NCI-H2171 (cell line): Measurements from ENCODE around the gene CDK13.

Experiments
- DNase-seq: peaks from one replicate; lab custom pipeline; 2025; lab: John Stamatoyannopoulos, UW

Gene CDK13

GRCh38 chr7:40008223-40008815 lies 58.3 kb downstream of the CDK13 start:
- DNase-seq, result no peak

DNA sequence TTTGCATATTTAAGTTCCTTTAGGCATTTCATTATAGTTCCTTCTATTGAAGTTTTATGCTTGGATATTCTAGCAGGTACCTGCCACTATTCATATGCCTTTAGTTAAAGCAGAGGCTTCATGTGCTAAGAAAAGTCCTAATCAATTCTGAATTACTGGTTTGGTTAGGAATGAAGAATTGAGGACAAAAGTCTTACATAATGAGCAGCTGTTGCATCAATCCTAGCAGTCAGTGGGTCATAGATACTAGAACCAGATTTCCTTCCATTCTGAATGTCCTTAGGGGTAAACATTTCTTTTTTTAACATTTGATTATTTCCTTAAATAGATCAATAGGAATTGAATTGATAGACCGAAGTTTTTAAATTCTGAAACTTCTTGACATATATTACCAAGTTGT lies 59.2 kb downstream of the CDK13 start:
- no peak for DNase-seq

GRCh38 chr7:40014376-40014775 lies 64.3 kb downstream of the CDK13 start:
- no peak for DNase-seq

DNA sequence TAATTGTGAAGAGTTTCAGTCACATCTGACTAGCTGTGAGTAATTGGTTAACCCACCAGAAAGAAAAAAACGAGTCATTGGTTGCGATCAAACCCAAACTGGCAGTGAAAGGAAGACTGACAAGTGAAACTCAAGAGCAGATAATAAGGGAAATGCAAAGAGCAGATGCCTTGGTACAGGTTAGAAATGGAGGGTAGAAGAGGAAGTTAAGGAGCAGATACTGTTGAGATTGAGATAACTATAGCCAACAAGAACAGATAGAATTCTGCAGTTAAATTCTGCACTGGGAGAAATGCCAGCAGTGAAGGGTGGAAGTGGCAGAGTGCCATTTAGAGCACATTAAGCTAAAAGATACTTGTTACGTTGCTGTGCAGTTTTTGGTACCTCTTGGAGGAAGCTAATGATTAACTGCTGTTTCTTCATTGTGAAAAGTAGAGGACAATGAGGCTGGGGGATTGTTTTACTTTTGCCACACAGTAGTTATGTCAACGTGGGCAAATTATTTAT lies 65.8 kb downstream of the CDK13 start:
- no peak for DNase-seq

DNA sequence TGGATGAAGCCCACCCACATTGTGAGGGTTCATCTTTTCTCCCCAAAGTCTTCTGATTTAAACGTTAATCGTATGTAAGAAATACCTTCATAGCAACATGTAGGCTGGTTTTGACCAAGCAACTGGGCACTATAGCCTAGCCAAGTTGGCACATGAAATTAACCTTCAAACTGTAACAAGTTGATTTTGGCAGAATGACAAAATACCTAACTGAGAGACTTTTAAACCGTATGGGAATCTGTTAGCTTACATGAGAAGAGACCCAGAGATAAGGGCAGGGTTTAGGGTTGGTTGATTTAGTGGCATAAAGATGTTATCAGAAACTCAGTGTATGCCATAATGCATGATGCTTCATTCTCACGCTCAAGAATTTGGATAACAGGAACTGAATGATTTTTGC lies 69.5 kb downstream of the CDK13 start:
- DNase-seq, result no peak

DNA sequence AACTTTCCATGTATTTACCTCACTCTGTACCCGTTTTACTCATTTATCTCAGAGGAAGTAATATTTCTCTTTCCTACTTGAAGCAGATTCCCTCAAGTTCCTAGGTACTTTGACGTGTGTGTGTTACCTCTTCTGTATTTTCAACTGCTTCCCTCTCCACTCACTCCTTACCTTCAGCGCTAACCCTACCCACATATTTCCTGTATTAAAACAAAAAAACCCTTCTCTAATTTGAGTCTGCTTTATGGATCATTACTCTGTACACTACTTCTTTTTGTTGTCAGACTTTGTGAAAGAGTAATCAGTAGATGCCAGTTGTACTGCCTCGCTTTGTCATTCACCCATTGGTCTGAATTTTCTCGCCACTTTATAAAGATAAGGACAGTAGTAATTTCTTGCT lies 74.0 kb downstream of the CDK13 start:
- DNase-seq, result no peak

GRCh38 chr7:40024841-40025240 lies 74.8 kb downstream of the CDK13 start:
- DNase-seq, result no peak

DNA sequence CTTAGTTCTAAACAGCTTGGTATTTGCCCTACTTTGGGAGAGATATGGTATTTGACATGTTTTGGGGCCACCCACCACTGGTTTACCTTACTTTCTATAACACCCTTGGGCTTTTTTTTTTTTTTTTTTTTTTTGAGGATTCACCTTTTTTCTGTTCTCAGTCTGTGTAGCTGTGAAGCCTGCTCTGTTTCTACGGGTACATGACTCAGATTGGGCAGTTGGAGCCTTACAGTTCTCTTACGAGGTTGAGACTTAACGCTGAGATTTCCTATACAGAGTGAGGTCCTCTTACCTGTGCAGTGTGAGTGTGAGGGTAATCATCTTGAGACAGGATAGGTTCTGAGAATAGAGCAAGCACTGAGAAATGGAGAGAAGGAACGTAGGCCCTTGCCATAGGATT lies 77.5 kb downstream of the CDK13 start:
- DNase-seq, result no peak

- no peak for DNase-seq
Measured at GRCh38 chr7:40033826-40034225, 83.8 kb downstream of the CDK13 start.

DNA sequence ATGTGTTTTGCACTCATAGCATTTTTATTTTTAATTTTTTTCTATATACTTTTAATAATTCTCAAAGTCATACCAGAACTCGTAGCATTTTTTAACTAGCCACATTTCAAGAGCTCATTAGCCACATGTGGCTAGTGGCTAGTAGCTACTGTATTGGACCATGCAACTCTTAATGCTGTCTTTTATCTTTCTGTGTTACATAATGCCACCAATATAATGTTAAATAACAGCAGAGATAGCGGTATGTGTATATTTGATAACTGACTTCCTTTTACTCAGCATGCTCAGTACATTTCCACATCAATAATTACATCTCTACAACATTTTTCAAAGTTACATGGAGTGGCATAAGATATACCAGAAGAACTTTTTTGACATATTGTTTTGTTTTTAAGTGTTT lies 91.4 kb downstream of the CDK13 start:
- DNase-seq, result no peak

- no peak for DNase-seq
Measured at GRCh38 chr7:40043164-40043563, 93.1 kb downstream of the CDK13 start.

GRCh38 chr7:40047661-40048060 lies 97.6 kb downstream of the CDK13 start:
- no peak for DNase-seq

- DNase-seq, result no peak
Measured at GRCh38 chr7:40057292-40057691, 107.2 kb downstream of the CDK13 start.

DNA sequence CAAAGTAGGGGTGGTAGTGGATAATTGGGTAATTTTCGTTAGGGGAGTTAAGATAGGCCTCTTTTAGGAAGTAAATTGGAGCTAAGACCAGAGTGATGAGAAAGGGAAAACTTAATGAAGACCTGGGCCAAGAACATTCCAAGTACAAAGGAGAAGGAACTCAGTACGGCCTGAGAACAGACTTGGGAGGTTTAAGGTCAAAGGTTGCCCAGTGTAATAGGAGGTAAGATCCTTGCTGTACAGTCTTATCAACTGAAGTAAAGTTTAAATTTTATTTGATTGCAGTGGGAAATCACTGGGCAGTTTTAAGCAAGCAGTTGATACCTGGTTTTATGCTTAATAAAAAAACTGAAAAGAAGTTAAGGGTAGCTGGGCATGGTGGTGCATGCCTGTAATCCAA lies 108.0 kb downstream of the CDK13 start:
- no peak for DNase-seq

DNA sequence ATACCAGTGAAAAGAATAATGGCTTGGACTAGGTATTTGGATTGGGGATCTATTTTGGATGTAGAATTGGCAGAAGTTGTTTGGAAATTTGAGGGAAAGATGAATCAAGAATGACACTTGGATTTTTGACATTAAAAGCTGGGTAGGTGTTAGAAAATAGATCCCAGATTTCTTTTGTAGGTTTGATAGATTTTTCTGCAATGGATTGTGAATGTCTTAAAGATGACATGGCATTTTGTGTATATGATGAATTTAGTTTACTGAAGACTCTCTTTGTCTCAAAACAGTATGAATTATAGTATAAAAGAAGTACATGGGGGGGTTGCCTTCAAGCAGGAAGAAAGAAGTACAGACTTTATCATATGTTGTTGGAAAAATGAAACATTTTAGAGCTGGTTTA lies 108.6 kb downstream of the CDK13 start:
- no peak for DNase-seq

- DNase-seq, result no peak
Measured at GRCh38 chr7:40059057-40059456, 109.0 kb downstream of the CDK13 start.

DNA sequence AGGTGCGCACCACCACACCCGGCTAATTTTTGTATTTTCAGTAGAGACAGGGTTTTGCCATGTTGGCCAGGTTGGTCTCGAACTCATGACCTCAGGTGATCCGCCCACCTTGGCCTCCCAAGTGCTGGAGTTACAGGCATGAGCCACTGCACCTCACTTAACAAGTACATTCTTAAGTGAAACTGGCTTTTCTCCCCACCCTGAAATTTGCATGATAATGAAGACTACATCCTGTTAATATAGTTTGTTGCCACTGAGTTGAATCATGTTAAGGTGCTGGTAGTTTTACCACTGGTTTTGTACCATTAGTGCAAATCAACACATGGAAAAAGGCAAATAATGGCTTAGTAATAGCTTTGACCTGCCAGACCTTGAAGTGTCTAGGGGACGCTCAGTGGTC lies 122.2 kb downstream of the CDK13 start:
- no peak for DNase-seq

DNA sequence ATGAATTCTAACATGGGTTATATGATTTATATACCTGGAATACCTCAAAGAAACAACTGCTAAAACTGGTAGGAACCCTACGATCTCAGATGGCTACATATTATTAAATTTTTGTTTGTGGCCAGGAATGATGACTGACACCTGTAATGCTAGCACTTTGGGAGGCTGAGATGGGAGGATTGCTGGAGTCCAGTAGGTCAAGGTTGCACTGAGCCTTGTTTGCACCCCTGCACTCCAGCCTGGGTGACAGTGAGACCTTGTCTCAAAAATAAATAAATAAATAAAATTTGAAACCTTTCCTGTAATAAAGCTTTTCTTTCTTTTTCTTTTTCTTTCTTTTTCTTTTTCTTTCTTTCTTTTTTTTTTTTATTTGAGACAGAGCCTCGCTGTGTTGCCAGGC lies 123.2 kb downstream of the CDK13 start:
- no peak for DNase-seq

DNA sequence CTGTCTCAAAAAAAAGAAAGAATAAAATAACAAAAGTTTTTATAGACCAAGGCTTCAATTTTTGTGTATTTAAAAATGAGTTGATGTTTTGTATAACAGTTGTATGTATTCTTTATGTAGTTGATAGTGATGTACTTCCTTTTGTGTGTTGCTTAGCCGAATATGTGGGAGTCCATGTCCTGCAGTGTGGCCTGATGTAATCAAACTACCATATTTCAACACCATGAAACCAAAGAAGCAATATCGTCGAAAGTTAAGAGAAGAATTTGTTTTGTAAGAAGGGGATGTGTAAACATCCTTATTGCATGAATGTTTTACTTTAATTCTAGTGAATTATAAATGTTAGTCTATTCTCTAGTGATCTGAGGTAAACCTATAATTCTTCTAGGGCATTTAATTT lies 127.8 kb downstream of the CDK13 start:
- no peak for DNase-seq

- no peak for DNase-seq
Measured at GRCh38 chr7:40092182-40092581, 142.1 kb downstream of the CDK13 start.

GRCh38 chr7:40093631-40094350 lies 143.7 kb downstream of the CDK13 start:
- DNase-seq, result no peak

DNA sequence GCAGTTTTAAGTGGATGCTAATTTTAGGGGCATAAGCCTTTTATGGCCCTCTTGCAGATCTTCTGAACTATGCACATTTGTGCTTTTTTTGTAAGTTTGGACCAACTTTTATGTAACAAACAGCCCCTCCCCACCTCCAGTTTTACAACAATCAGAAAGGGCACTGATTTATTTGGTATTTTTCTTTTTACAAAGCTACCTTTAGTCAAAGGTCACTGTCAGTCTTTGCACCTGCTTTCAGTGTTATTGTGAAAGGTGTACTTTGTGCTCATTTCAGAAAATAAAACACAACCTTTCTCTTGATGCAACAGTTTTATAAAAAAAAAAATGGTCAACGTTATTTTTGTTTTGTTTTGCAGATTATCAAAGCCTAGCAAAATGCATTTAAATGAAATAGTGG lies 145.2 kb downstream of the CDK13 start:
- no peak for DNase-seq

DNA sequence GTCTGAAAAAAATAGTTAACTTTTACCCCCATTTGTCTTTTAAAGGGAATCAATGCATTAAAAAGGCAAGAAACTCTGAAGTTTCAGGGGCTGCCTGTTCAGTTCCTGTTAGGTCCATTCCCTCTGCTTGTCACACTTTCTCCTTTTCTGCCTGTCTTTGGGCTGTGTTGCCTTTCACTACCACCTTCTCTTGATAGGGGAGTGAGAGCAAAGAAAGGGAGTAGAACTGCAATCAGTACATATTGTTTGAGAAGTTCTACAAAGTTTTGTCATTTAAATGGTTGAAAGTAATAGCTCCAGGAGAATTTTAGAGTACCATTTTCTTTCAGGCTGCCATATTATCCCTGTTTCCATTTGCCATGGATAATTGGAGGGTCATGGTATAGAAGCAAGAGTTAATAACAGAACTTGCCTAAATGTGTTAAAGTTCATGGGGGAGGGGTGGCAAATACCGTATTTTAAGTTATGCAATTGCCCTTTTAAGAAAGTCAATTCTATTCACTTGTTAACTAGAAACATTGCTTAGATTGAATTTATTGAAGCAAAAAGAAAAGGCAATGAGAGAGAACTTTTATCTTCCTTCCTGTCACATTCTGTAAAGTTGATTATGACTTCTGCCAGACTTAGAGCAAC lies 145.8 kb downstream of the CDK13 start:
- no peak for DNase-seq
